ENCODE data around the gene SEMA3G. TPM values are rescaled to one million over a fixed set of nuclear protein-coding genes. Genes with fewer than 3 reads are reported as not detected.
A peak's percentile ranks its signal among the peaks of the same experiment; 100 is the strongest.

Gene SEMA3G
- total and polyA plus RNA-seq, 11 donors = 11.4 to 29.0 (median 14.4) TPM

- TF ChIP-seq CTCF (IDR thresholded peaks at IDR 0.05) (no peak), POLR2A (IDR thresholded peaks at IDR 0.05) (no peak)
Measured at GRCh38 chr3:52433996-52434479, 10.9 kb downstream of the SEMA3G start.

GRCh38 chr3:52433328-52433995 is 11.4 kb downstream of the SEMA3G start:
- H3K4me1 ChIP-seq = peaks cover 13 to 80% (median 60%) of the 10 kb centered on the region in 12 donors
- no peaks in the 10 kb centered on the region for H3K27me3 ChIP-seq
- ATAC-seq (peak in 1 of 4 donors; percentile 12), DNase-seq (peak in 4 of 5 donors; percentile 7 to 51 (median 40))
- no peak overlapping the region for H3K4me3 ChIP-seq
- H3K36me3 ChIP-seq = peaks cover 0 to 2% (median 0%) of the 10 kb centered on the region in 9 donors
- intact Hi-C loops (cut with DNase I) = no loop called here
- 40 to 55% (median 51%) methylated on average over 10 of the region's 10 CpGs for WGBS, 4 donors
- TF ChIP-seq CTCF (IDR thresholded peaks at IDR 0.05) (no peak), POLR2A (IDR thresholded peaks at IDR 0.05) (no peak)
- H3K27ac ChIP-seq = peak overlapping the region; percentile 35 to 76 (median 61)
- no peaks in the 10 kb centered on the region for H3K9me3 ChIP-seq

More at GRCh38 chr3:52433996-52434479, 10.9 kb downstream of the SEMA3G start:
- H3K4me3 ChIP-seq = no peak overlapping the region
- intact Hi-C loops (cut with DNase I) = no loop called here
- H3K27me3 ChIP-seq = no peaks in the 10 kb centered on the region
- peak in 2 of 5 donors; percentile 12 to 21 for DNase-seq
- peaks cover 13 to 76% (median 55%) of the 10 kb centered on the region in 12 donors for H3K4me1 ChIP-seq
- peaks cover 0 to 5% (median 0%) of the 10 kb centered on the region in 9 donors for H3K36me3 ChIP-seq
- no peak for ATAC-seq
- WGBS, 4 donors = 81 to 86% (median 83%) methylated on average over 6 of the region's 6 CpGs
- H3K27ac ChIP-seq = peak overlapping the region; percentile 35 to 76 (median 61)
- H3K9me3 ChIP-seq = no peaks in the 10 kb centered on the region

GRCh38 chr3:52432691-52433141 is 12.2 kb downstream of the SEMA3G start:
- intact Hi-C loops (cut with DNase I) = no loop called here
- ATAC-seq = peak in 3 of 4 donors; percentile 1 to 27 (median 19)
- 27 to 43% (median 32%) methylated on average over 4 of the region's 4 CpGs for WGBS, 4 donors
- H3K27ac ChIP-seq = peak overlapping the region in 11 of 12 donors; percentile 44 to 76 (median 64)
- no peaks in the 10 kb centered on the region for H3K9me3 ChIP-seq
- no peaks in the 10 kb centered on the region for H3K36me3 ChIP-seq
- TF ChIP-seq POLR2A (IDR thresholded peaks at IDR 0.05) = no peak
- TF ChIP-seq CTCF (IDR thresholded peaks at IDR 0.05) = no peak
- H3K27me3 ChIP-seq = no peaks in the 10 kb centered on the region
- peaks cover 13 to 81% (median 60%) of the 10 kb centered on the region in 12 donors for H3K4me1 ChIP-seq
- DNase-seq = peak; percentile 52 to 71 (median 60)
- H3K4me3 ChIP-seq = no peak overlapping the region

GRCh38 chr3:52432225-52432624 is 12.7 kb downstream of the SEMA3G start:
- TF ChIP-seq POLR2A (IDR thresholded peaks at IDR 0.05) = no peak
- TF ChIP-seq CTCF (IDR thresholded peaks at IDR 0.05) = no peak
- Histone ChIP-seq H3K4me1 (peaks cover 13 to 78% (median 59%) of the 10 kb centered on the region in 12 donors), H3K4me3 (no peak overlapping the region), H3K36me3 (no peaks in the 10 kb centered on the region), H3K27me3 (no peaks in the 10 kb centered on the region), H3K9me3 (no peaks in the 10 kb centered on the region), H3K27ac (peak overlapping the region in 11 of 12 donors; percentile 44 to 76 (median 64))
- ATAC-seq (no peak), DNase-seq (peak in 3 of 5 donors; percentile 15 to 54 (median 18))
- intact Hi-C loops (cut with DNase I) = no loop called here
- WGBS, 4 donors = 61 to 80% (median 76%) methylated on average over 6 of the region's 6 CpGs

All from heart left ventricle (tissue), 16 donors.